GM19324 (cell line): ENCODE measurements around the gene MLLT11.

Experiments
- ATAC-seq: cut with Tn5 transposase; IDR thresholded peaks from one replicate; pipeline ENCODE4 v1.9.1; 2021; ENCODE audit warnings: mild to moderate bottlenecking, moderate library complexity; ENCODE audit not compliant: unreplicated experiment, low FRiP score

Gene MLLT11, protein sequence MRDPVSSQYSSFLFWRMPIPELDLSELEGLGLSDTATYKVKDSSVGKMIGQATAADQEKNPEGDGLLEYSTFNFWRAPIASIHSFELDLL

DNA sequence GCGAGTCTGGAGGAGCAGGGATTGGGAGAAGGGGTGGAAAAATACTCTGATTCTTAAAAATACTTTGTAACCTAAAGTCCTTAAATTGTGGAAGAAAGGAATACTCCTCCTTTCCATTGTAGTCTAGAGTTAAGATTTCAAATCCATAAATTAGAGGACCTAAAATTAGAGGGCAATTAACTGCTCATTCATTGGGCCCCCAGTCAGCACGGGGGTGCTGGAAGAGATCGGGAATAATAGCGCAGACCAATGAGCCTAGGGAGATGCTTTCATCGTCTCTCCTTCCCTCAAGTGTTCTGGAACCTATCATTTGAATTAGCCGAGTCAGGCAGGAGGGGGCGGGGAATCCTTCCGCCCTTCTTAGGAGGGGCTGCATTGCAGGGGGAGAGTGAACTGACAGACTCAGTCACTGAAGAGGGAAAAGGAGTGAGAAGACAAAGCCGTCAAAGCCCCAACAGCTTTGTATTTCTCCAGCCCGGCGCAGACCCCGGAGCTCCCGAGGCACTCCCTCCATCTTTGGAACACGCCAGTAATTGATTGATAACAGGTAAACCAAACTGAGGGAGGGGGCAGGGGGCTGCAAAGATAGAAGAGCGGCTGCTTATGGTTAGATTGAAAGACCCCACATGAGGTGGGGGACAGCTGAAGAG lies at the start of gene MLLT11:
Gene MLLT11 (plus strand): TSS at position 391 of the 650 bp plus-strand sequence. CDS start 6,828 bp downstream, outside the sequence.
- no peak for ATAC-seq

DNA sequence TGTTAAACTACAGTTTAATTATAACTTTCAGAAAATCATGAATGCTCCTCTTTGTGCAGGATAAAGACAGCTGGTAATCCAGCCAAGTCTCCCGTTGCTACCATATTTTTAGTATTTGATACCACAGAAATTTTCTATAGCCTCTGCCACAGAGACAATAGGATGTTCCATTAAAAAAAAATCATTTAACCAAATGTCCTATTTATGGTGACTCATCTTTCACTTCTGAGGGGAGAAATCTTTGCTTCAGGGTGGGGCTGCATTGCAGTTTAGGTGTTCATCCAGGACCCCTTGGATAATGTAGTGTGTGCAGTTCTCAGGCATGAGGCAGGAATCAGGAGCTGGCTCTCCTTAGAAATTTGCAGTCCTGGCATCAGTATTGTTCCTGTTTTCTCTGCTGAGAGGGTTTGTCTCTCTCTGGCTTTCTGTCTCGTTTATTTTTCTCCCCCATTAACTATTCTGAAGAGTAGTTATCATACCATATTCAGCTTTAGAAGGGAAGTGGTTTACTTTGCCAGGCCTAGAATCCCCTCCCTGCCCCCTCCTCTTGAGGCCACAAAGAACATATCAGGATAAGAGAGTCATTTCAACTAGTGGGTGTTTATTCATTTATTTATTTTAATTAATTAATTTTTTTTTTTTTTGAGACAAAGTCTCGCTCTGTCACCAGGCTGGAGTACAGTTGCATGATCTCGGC lies 48.9 kb upstream of the MLLT11 start:
- ATAC-seq, result no peak

DNA sequence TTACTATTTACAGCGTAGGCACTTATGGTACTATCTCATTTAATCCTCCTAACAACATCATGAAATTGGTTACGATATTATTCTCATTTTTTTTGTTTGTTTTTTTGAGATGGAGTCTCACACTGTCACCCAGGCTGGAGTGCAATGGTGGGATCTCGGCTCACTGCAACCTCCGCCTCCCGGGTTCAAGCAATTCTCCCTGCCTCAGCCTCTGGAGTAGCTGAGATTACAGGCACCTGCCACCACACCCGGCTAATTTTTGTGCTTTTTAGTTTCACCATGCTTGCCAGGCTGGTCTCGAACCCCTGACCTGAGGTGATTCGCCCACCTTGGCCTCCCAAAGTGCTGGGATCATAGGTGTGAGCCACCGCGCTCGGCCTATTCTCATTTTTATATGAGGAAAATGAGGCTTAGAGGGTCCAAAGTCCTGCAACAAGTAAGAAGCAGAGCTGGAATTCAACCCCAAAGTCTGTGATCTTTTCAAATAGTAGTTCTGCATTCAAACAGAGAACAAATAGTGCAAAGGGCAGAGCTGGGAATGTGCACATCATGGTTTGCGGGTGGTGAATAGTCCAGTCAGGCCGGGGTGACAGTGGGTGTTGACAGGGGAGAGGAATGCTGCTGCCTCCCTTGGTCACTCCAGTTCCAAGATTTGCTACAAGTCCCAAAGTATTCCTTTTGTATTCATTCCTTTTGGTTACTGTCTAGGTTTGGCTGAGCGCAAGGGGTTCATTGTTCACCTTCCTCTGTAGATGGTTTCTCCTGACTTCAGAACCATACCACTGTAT lies 47.3 kb upstream of the MLLT11 start:
- ATAC-seq, result no peak

DNA sequence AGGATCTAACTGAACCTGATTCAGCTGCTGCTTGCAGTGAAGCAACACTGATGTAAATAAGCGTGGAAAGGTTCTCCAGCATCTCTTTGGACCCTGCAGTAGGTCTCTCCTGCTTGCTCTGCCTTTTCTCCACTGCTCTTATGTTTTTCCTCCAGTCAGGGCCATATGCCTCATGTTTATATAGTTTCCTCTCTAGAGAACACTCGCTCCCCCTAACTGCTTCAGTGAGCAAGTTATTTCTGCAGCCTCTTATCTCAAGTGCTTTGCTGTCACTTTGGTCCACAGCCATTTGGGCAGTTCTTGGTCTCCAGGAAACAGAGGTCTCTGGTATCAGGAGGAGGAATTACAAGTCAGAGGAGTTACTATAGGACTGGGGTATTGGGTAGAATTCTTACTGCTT lies 46.7 kb upstream of the MLLT11 start:
- no peak for ATAC-seq

DNA sequence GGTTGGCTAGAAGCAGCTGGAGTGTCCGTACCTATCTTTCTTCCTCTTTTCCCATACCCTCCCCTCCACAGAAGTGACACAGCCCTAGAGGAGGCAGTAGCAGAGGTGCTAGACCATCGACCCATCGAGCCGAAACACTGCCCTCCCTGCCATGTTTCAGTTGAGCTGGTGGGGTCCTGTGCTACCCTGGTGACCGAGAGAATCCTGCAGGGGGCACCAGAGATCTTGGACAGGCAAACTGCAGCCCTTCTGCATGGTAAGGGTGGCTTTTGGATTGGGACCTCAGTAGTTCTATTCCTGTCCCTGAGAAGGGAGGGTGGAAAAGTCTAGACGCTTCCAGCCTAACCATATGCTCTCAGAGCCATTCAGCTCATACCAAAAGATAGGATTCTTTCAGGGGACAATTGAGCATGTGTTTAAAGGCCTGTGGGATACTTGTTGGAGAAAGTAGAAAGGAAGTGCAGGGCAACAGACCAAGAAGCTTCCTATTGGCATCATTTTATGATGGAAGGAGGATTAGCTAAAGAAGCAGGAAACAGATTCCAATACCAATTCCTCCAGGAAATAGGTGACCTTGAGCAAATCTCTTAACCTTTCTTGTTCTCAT lies 35.6 kb upstream of the MLLT11 start:
- ATAC-seq, result no peak

DNA sequence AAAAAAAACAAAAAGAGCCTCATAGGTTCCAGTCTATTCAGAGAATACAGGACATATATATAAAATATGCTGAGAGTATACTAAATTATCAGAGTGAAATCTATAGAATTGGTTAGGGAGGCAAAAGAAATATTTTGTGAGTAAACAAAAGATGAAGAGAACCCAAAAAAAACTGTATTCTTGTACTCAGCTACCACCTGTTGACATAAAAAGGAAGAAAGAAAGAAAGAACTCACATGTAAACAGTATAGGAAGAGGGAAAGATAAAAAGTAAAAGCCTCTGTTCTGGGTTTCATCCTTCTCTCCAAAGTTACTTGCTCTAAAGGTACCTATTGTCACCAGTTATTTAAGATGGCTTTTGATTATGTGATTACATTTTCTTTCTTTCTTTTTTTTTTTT lies 33.7 kb upstream of the MLLT11 start:
- ATAC-seq, result no peak

DNA sequence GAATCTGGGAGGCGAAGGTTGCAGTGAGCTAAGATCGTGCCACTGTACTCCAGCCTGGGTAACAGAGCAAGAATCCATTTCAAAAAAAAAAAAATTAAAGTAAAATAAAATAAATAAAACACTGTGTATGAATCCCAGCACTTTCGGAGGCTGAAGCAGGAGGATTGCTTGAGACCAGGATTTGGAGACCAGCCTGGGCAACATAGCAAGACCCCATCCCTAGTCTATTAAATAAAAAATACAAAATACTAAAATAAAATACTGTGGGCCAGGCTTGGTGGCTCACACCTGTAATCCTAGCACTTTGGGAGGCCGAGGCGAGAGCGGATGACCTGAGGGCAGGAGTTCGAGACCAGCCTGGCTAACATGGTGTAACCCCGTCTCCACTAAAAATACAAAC lies 28.0 kb upstream of the MLLT11 start:
- ATAC-seq, result no peak

DNA sequence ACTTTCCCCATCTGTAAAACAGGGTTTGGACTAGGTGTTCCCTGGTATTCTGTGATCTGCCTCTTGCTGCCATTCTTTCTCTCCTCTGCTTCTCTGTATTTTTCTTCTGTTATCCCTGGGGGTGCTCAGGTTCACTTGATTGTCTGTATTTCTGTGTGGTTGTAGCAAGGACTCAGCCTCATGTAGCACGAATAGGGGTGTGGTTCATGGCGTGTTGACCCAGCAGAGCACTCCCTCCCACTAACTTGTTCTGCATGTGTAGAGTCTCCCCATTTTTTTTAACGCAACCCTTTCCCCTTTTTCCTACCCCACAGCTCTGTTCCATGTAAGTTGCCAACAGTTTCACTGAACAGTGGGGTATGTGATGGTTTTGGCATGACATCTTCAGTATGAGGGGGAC lies 25.0 kb upstream of the MLLT11 start:
- no peak for ATAC-seq

DNA sequence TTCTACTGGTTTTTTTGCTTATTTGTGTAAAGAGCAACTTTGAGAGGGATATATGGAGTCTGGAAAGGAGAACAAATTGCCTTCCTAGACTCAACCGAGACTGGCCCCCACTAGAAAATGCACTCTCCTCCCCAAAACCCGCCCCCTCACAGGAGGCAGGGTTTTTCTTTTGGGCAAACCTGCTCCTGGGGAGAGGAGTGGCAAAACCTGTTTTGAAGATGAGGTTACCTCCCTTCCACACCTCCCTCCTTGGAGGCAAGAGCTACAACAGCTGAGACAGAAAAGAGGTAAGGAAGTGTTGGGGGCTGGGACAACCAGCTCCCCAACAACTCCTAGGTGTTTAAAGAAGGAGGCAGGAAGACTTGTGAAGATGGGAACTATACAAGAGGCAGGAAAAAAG lies 23.8 kb upstream of the MLLT11 start, which contains the start of gene BNIPL:
Gene BNIPL (plus strand): TSS at position 231 of the 400 bp plus-strand sequence. CDS start 140 bp downstream, at position 371.
- ATAC-seq, result no peak

DNA sequence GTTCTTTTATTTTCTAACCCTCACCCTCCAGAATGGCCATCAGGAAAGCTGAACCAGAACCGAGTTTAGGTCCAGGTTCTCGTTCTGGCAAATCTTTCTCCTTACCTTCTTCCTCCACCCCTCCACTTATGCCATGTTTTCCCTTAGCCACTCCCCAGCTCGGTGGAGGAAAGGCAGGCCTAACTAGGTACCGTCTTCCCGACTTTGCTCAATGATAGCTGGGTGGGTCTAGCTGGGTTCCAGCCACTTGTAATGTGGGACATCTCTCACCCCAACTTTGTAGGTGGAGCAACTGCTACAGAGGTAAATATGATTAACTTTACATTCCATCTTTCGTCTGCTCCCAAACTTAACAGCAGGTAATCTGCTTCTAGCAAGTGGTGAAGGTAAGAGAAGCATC lies 23.2 kb upstream of the MLLT11 start:
- ATAC-seq, result no peak

DNA sequence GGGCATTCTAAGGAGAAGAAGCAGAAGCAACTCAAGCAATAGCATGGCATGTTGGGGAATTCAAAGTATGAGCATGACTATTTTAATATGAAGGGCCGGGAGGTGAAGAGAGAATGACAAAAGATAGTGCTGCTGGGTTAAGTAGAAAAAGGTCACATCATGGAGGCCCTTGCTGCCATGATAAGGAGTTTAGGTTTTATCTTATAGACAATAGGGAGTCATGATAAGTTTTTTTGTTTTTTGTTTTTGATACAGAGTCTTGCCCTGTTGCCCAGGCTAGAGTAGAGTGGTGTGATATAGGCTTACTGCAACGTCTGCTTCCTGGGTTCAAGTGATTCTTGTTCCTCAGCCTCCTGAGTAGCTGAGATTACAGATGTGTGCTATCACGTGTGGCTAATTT lies 20.7 kb upstream of the MLLT11 start:
- no peak for ATAC-seq

DNA sequence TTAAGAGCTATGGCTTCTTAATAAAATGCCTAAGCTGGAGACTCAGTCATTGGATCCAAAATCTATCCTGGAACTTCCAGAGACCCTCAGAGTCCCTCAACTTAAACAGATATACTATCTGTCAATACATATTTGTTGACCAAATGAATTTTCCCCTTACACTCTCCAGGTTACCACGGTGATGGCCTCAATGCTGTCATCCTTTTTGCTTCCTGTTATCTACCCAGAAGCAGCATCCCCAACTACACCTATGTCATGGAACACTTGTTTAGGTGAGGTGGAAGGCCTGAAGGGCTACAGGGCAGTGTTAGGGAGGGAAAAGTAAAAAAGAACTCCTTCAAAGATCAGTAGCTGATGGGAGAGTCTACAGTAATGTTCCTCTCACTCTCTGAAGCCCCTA lies 17.0 kb upstream of the MLLT11 start:
- no peak for ATAC-seq

DNA sequence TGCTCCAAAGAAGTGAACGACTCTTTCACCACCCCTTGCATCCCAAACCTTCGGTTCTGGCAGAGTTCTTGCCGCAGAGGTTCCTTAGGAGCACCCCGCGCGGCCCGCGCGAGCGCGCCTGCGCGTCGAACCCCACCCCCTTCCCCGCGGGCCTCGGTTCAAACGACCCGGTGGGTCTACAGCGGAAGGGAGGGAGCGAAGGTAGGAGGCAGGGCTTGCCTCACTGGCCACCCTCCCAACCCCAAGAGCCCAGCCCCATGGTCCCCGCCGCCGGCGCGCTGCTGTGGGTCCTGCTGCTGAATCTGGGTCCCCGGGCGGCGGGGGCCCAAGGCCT lies 12.6 kb upstream of the MLLT11 start, which contains the start of gene C1orf56:
Gene C1orf56 (plus strand): TSS at position 161 of the 334 bp plus-strand sequence. CDS start 97 bp downstream, at position 258.
- peak; percentile 45 for ATAC-seq

DNA sequence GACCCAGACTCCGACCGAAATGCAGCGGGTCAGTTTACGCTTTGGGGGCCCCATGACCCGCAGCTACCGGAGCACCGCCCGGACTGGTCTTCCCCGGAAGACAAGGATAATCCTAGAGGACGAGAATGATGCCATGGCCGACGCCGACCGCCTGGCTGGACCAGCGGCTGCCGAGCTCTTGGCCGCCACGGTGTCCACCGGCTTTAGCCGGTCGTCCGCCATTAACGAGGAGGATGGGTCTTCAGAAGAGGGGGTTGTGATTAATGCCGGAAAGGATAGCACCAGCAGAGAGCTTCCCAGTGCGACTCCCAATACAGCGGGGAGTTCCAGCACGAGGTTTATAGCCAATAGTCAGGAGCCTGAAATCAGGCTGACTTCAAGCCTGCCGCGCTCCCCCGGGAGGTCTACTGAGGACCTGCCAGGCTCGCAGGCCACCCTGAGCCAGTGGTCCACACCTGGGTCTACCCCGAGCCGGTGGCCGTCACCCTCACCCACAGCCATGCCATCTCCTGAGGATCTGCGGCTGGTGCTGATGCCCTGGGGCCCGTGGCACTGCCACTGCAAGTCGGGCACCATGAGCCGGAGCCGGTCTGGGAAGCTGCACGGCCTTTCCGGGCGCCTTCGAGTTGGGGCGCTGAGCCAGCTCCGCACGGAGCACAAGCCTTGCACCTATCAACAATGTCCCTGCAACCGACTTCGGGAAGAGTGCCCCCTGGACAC lies 12.1 kb upstream of the MLLT11 start:
- ATAC-seq, result peak; percentile 48

DNA sequence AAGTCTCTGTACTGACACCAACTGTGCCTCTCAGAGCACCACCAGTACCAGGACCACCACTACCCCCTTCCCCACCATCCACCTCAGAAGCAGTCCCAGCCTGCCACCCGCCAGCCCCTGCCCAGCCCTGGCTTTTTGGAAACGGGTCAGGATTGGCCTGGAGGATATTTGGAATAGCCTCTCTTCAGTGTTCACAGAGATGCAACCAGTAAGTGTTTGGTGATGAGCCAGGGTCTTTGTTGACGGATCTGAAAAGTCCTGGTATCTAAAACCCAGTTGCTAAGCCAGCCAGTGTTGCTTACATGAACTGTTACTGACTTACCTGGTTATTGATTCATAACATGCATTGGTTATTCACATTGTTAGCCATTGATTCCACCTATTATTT lies 11.6 kb upstream of the MLLT11 start:
- ATAC-seq, result no peak

DNA sequence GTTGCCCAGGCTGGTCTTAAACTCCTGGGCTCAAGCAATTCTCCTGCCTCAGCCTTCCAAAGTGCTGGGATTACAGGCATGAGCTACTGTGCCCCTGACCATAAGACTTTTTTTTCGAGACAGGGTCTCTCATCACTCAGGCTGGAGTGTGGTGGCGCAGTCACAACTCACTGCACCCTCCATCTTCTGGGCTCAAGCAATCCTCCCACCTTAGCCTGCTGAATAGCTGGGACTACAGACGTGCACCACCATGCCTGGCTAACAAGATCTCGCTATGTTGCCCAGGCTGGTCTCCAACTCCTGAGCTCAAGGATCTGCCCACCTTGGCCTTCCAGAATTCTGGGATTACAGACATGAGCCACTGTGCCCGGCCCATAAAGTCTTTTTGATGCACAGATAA lies 10.7 kb upstream of the MLLT11 start:
- no peak for ATAC-seq

DNA sequence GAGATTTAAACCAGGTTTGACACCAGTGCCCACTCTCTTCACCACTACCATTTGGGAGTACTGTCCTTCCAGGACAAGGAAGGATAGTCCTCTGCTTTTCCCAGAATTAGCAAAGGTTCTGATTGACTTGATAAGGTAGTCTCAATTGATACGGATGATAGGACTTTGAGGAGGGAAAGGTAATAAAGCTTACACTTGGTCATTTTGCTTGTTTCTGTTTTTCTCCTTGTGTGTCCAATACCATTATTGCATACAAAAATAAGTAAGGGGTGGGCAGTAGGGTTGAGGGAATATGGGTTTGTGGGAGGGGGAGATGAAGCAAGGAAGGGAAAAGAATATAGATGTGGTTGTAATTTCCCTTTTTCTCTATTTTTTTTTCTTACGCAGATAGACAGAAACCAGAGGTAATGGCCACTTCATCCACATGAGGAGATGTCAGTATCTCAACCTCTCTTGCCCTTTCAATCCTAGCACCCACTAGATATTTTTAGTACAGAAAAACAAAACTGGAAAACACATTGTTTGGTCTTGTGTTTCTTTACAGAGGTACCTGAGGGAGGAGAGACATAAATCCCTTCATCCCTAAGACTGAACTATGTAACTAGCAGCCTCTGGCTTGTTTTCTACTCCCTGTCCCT lies 10.0 kb upstream of the MLLT11 start:
- no peak for ATAC-seq

DNA sequence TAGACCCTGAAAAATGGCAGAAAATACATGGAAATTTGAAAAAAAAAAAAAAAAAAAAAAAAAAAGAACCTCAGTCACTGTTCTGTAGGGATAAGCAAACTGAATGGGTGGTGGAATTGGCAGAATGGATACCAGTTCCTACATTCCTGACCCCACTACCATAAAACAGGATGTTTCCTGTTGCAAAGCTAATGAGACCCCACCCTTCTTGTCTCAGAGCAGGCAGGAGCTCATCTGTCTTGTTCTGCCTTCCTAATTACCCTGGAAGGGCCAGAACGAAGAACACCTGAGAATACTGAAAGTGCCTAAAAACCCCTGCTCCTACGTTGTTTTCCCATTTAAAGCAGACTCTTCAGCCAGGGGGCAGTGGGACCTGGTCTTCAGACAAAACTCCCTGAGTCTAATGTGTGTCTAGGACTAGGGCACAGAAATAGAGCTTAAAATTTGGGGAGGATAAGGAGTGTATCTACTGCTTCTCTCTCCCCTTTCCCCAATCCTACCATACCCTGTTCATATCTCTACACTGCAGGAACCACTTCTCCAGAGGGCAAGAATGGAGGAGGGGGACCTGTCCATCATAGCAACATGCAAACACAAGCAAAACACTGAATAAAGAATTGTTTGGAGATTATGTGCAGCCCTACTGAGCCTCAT lies 8.7 kb upstream of the MLLT11 start:
- no peak for ATAC-seq

DNA sequence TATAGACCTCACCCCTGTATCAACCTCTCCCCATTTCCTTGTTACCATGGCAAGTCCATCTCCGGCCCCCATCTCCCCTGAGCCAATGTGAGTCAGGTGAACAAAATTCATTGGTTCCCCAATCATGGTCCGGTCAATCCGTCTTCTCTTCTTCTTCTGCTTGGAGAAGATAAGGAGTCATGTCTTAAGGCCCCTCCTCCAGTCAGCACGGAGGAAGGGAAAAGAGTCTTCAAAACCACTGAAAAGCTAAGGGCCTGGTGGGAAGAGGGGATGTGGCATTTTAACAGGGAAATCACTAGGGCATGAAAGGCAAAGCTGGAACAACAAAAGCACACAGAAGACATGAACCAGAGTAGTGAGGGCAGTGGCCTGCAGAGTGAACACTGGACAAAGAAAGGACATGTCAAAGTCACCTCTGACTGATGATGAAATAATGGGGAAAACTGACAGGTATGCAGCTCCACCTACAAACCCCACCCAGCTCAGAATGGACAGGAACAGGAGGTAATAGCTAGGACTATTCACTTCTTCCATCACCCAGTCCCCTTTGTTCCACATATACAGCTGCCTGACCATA lies 5.1 kb upstream of the MLLT11 start:
- no peak for ATAC-seq
